ENCODE measurements around the gene DPP4. TPM values are rescaled to one million over a fixed set of nuclear protein-coding genes. Genes with fewer than 3 reads are reported as not detected.

Gene DPP4
- total and polyA plus RNA-seq, 2 of the 13 experiments (the other 11 are each of a cell fraction or from before 2014, with no cell fraction given) = 39.4 to 109 TPM

GRCh38 chr2:162072181-162072702 is 1.8 kb downstream of the DPP4 start (continued):
- TF ChIP-seq ZNF234 (CRISPR knock-in tag; conservative IDR thresholded peaks at IDR 0.05) = no peak
- peak; percentile 45 for TF ChIP-seq ASH2L (IDR thresholded peaks at IDR 0.05; ENCODE audit: insufficient read length, low read depth, low read length)
- no peak for TF ChIP-seq ZSCAN25 (CRISPR knock-in tag; IDR thresholded peaks at IDR 0.05)
- TF ChIP-seq THAP11 (CRISPR knock-in tag; IDR thresholded peaks at IDR 0.05) = no peak
- TF ChIP-seq PPARG (CRISPR knock-in tag; conservative IDR thresholded peaks at IDR 0.05) = peak; percentile 96
- TF ChIP-seq XBP1 (CRISPR knock-in tag; IDR thresholded peaks at IDR 0.05) = no peak
- TF ChIP-seq PATZ1 (CRISPR knock-in tag; IDR thresholded peaks at IDR 0.05) = no peak
- TF ChIP-seq ZBTB43 (CRISPR knock-in tag; conservative IDR thresholded peaks at IDR 0.05) = no peak
- no peak for TF ChIP-seq ZNF775 (CRISPR knock-in tag; IDR thresholded peaks at IDR 0.05; ENCODE audit: borderline replicate concordance)
- no peak for TF ChIP-seq DRAP1 (CRISPR knock-in tag; IDR thresholded peaks at IDR 0.05)
- TF ChIP-seq JUN (CRISPR knock-in tag; IDR thresholded peaks at IDR 0.05) = no peak
- no peak for TF ChIP-seq ZNF558 (CRISPR knock-in tag; IDR thresholded peaks at IDR 0.05; ENCODE audit: borderline replicate concordance)
- TF ChIP-seq ZNF713 (CRISPR knock-in tag; IDR thresholded peaks at IDR 0.05) = no peak
- no peak for TF ChIP-seq MYC (CRISPR knock-in tag; IDR thresholded peaks at IDR 0.05; ENCODE audit: borderline replicate concordance)
- TF ChIP-seq ZNF431 (CRISPR knock-in tag; IDR thresholded peaks at IDR 0.05; ENCODE audit: borderline replicate concordance, low read depth) = no peak
- no peak for TF ChIP-seq TFAP4 (IDR thresholded peaks at IDR 0.05; ENCODE audit: borderline replicate concordance, low read depth)
- TF ChIP-seq ZNF780A (CRISPR knock-in tag; IDR thresholded peaks at IDR 0.05) = no peak
- no peak; the same call in 1 of the 2 replicates for TF ChIP-seq NR2F6 (IDR thresholded peaks at IDR 0.05)
- no peak for TF ChIP-seq NR2F6 (CRISPR knock-in tag; IDR thresholded peaks at IDR 0.05)
- no peak for TF ChIP-seq ZNF101 (CRISPR knock-in tag; IDR thresholded peaks at IDR 0.05; ENCODE audit: borderline replicate concordance, low read depth)
- TF ChIP-seq GATAD2A (CRISPR knock-in tag; IDR thresholded peaks at IDR 0.05) = peak; percentile 27; the same call in 1 of the 2 replicates
- TF ChIP-seq JDP2 (CRISPR knock-in tag; IDR thresholded peaks at IDR 0.05; ENCODE audit: borderline replicate concordance) = no peak
- no peak for TF ChIP-seq PAWR (CRISPR knock-in tag; IDR thresholded peaks at IDR 0.05; ENCODE audit: borderline replicate concordance)
- peak; percentile 35; the same call in 1 of the 2 replicates for TF ChIP-seq SAP130 (CRISPR knock-in tag; IDR thresholded peaks at IDR 0.05; ENCODE audit: low read depth)
- no peak for TF ChIP-seq MEIS1 (CRISPR knock-in tag; IDR thresholded peaks at IDR 0.05; ENCODE audit: borderline replicate concordance)
